ENCODE data around the gene GSG1L.

Gene GSG1L

DNA sequence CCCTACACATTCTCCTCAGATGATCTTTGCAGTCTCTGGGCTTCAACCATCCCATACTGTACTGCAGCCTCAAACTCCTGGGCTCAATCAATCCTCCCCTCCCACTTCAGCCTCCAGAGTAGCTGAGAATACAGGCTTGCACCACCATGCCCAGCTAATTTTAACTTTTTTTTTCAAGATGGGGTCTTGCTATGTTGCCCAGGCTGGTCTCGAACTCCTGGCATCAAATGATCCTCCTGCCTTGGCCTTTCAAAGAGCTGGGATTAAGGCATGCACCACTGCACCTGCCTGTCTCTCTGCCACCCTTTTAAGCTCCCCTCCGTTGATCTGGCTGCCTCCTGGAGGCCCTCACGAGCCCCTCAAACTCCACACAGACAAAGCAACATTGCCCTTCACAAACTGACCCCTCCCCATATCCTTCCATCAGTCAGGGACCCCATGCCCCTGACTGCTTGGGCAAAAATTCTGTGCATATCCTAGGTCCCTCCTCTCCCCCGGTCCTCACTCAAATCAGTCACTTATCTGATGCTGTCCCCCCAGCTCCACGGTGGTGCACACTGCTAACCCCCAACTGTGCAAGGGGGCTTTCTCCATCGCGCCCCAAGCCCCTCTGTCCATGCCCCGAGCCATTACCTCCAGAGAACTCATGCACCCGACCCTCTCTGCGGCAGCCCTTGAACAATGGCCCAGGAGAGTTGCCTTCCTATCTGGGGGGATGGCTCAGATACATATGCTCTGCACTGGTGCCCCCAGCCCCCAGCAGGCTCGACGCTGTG lies 260.7 kb downstream of the GSG1L start:
- Histone ChIP-seq H3K23ac (ENCODE audit: low read depth, low read length, poor library complexity) (no peak overlapping the region), H3K9ac (ENCODE audit: low read depth, low read length, poor library complexity) (no peak overlapping the region), H4K8ac (ENCODE audit: low read depth, low read length) (no peak overlapping the region), H3K4me3 (ENCODE audit: low read length in 2 of 2) (no peak overlapping the region), H3K27me3 (ENCODE audit: control insufficient read depth in 3 of 3, insufficient read depth in 3 of 3, low read depth in 1 of 3, low read length in 3 of 3) (peaks cover 0 to 17% (median 3%) of the 10 kb centered on the region in 3 experiments), H3K18ac (ENCODE audit: low read length) (no peak overlapping the region), H4K91ac (ENCODE audit: low read depth, low read length, poor library complexity) (no peak overlapping the region), H3K36me3 (replicated peaks in 1 of 2; ENCODE audit: control insufficient read depth in 2 of 2, insufficient read depth in 2 of 2, low read length in 2 of 2) (no peaks in the 10 kb centered on the region), H3K4me2 (ENCODE audit: insufficient read depth, low read length, poor library complexity, severe bottlenecking) (no peak overlapping the region), H3K9me3 (replicated peaks in 1 of 2; ENCODE audit: control insufficient read depth in 2 of 2, insufficient read depth in 1 of 2, low read depth in 1 of 2, low read length in 2 of 2) (no peaks in the 10 kb centered on the region), H3K4ac (ENCODE audit: low read length) (no peak overlapping the region), H3K14ac (ENCODE audit: low read length) (no peak overlapping the region), H2AK5ac (ENCODE audit: low read depth, low read length) (no peak overlapping the region), H2AFZ (ENCODE audit: low read length) (no peak overlapping the region), H2BK120ac (ENCODE audit: low read depth, low read length) (no peak overlapping the region), H2BK12ac (ENCODE audit: low read length) (no peak overlapping the region), H3K79me1 (ENCODE audit: low read depth, low read length) (no peaks in the 10 kb centered on the region), H3K27ac (replicated peaks; ENCODE audit: low read length) (no peak overlapping the region), H2BK15ac (ENCODE audit: low read length) (no peak overlapping the region), H3K4me1 (ENCODE audit: control insufficient read depth in 2 of 2, insufficient read depth in 1 of 2, low read depth in 1 of 2, low read length in 2 of 2) (peaks cover 0 to 2% of the 10 kb centered on the region in 2 donors), H2BK5ac (ENCODE audit: low read length) (no peak overlapping the region)
- no CpG with 5 or more reads among the region's 12 CpGs for WGBS, 2 donors (ENCODE audit: extremely low coverage in 2 of 2, insufficient read length in 2 of 2, insufficient replicate concordance in 1 of 2)
- no peak for DNase-seq (ENCODE audit: low spot score)

DNA sequence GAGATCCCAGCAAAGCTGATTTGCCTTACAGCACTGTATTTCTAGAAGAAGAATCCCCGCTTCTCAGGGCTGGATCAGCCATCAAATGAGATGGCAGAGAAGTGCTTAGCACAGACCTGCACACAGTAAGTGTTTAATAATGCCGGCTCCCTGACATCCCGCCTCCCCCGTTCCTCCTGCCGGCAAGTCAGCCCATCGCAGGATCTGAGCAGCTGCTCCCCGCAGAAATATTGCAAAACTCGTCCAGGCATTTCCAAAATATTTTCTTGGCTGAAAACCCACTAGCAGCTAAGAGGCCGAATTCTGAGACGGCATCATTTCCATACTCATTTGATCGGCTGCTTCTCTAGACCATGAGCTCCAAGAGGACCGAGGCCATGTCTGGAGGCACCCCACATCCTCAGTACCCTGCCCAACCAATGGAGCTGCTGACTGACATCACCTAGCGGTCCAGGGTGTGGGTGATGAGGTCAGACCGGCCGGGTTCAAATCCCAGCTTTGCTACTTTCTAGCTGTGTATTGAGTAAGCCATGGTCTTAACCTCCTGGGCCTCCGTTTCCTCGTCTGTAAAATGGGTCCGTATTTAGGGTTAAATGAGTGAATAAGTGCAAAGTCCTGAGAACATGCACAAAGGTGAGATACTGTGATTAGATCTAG lies 262.1 kb downstream of the GSG1L start:
- Histone ChIP-seq H2AK5ac (ENCODE audit: low read depth, low read length) (no peak overlapping the region), H3K27me3 (ENCODE audit: control insufficient read depth in 3 of 3, insufficient read depth in 3 of 3, low read depth in 1 of 3, low read length in 3 of 3) (peaks cover 0 to 11% (median 3%) of the 10 kb centered on the region in 3 experiments), H2BK120ac (ENCODE audit: low read depth, low read length) (no peak overlapping the region), H4K8ac (ENCODE audit: low read depth, low read length) (no peak overlapping the region), H3K4me2 (ENCODE audit: insufficient read depth, low read length, poor library complexity, severe bottlenecking) (no peak overlapping the region), H3K9me3 (replicated peaks in 1 of 2; ENCODE audit: control insufficient read depth in 2 of 2, insufficient read depth in 1 of 2, low read depth in 1 of 2, low read length in 2 of 2) (no peaks in the 10 kb centered on the region), H2BK12ac (ENCODE audit: low read length) (no peak overlapping the region), H3K14ac (ENCODE audit: low read length) (no peak overlapping the region), H2BK5ac (ENCODE audit: low read length) (no peak overlapping the region), H4K91ac (ENCODE audit: low read depth, low read length, poor library complexity) (no peak overlapping the region), H3K4ac (ENCODE audit: low read length) (no peak overlapping the region), H3K18ac (ENCODE audit: low read length) (no peak overlapping the region), H3K27ac (replicated peaks; ENCODE audit: low read length) (no peak overlapping the region), H3K4me1 (ENCODE audit: control insufficient read depth in 2 of 2, insufficient read depth in 1 of 2, low read depth in 1 of 2, low read length in 2 of 2) (peaks cover 0 to 2% of the 10 kb centered on the region in 2 donors), H3K4me3 (ENCODE audit: low read length in 2 of 2) (no peak overlapping the region), H2AFZ (ENCODE audit: low read length) (no peak overlapping the region), H3K79me1 (ENCODE audit: low read depth, low read length) (no peaks in the 10 kb centered on the region), H2BK15ac (ENCODE audit: low read length) (no peak overlapping the region), H3K36me3 (replicated peaks in 1 of 2; ENCODE audit: control insufficient read depth in 2 of 2, insufficient read depth in 2 of 2, low read length in 2 of 2) (no peaks in the 10 kb centered on the region), H3K23ac (ENCODE audit: low read depth, low read length, poor library complexity) (no peak overlapping the region), H3K9ac (ENCODE audit: low read depth, low read length, poor library complexity) (no peak overlapping the region)
- DNase-seq (ENCODE audit: low spot score) = no peak
- WGBS, 2 donors (ENCODE audit: extremely low coverage in 2 of 2, insufficient read length in 2 of 2, insufficient replicate concordance in 1 of 2) = no CpG with 5 or more reads among the region's 18 CpGs

DNA sequence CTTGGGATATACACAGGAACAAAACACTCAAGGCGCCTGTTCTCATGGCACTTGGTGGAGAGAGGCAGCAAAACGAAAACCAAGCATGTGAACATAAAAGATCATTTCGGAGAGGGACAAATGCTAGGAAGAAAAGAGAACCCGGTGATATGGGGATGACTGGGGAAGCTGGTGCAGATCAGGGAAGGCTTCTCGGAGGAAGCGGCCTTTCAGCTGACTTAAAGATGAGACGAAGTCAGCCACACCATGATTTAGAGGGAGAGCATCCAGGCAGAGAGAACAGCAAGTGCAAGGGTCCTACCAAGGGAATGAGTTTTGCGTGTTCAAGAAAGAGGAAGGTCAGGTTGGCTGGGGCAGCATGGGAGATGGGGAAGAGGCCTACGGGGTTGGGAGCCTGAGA lies 262.7 kb downstream of the GSG1L start:
- no peak overlapping the region for H2BK12ac ChIP-seq (ENCODE audit: low read length)
- H4K8ac ChIP-seq (ENCODE audit: low read depth, low read length) = no peak overlapping the region
- H3K9me3 ChIP-seq (replicated peaks in 1 of 2; ENCODE audit: control insufficient read depth in 2 of 2, insufficient read depth in 1 of 2, low read depth in 1 of 2, low read length in 2 of 2) = no peaks in the 10 kb centered on the region
- peak overlapping the region in 1 of 2 donors; percentile 48 for H3K4me3 ChIP-seq (ENCODE audit: low read length in 2 of 2)
- no peak overlapping the region for H2BK120ac ChIP-seq (ENCODE audit: low read depth, low read length)
- H3K18ac ChIP-seq (ENCODE audit: low read length) = no peak overlapping the region
- no peaks in the 10 kb centered on the region for H3K79me1 ChIP-seq (ENCODE audit: low read depth, low read length)
- H3K9ac ChIP-seq (ENCODE audit: low read depth, low read length, poor library complexity) = no peak overlapping the region
- no peak overlapping the region for H3K4ac ChIP-seq (ENCODE audit: low read length)
- WGBS, 2 donors (ENCODE audit: extremely low coverage in 2 of 2, insufficient read length in 2 of 2, insufficient replicate concordance in 1 of 2) = no CpG with 5 or more reads among the region's 9 CpGs
- no peak overlapping the region for H2AK5ac ChIP-seq (ENCODE audit: low read depth, low read length)
- DNase-seq (ENCODE audit: low spot score) = no peak
- no peak overlapping the region for H3K14ac ChIP-seq (ENCODE audit: low read length)
- no peak overlapping the region for H2BK5ac ChIP-seq (ENCODE audit: low read length)
- no peak overlapping the region for H3K23ac ChIP-seq (ENCODE audit: low read depth, low read length, poor library complexity)
- no peak overlapping the region for H3K27ac ChIP-seq (replicated peaks; ENCODE audit: low read length)
- H3K36me3 ChIP-seq (replicated peaks in 1 of 2; ENCODE audit: control insufficient read depth in 2 of 2, insufficient read depth in 2 of 2, low read length in 2 of 2) = no peaks in the 10 kb centered on the region
- no peak overlapping the region for H3K4me2 ChIP-seq (ENCODE audit: insufficient read depth, low read length, poor library complexity, severe bottlenecking)
- no peak overlapping the region for H4K91ac ChIP-seq (ENCODE audit: low read depth, low read length, poor library complexity)
- peaks cover 0 to 2% of the 10 kb centered on the region in 2 donors for H3K4me1 ChIP-seq (ENCODE audit: control insufficient read depth in 2 of 2, insufficient read depth in 1 of 2, low read depth in 1 of 2, low read length in 2 of 2)
- H3K27me3 ChIP-seq (ENCODE audit: control insufficient read depth in 3 of 3, insufficient read depth in 3 of 3, low read depth in 1 of 3, low read length in 3 of 3) = peaks cover 0 to 7% (median 3%) of the 10 kb centered on the region in 3 experiments
- H2BK15ac ChIP-seq (ENCODE audit: low read length) = no peak overlapping the region
- no peak overlapping the region for H2AFZ ChIP-seq (ENCODE audit: low read length)

DNA sequence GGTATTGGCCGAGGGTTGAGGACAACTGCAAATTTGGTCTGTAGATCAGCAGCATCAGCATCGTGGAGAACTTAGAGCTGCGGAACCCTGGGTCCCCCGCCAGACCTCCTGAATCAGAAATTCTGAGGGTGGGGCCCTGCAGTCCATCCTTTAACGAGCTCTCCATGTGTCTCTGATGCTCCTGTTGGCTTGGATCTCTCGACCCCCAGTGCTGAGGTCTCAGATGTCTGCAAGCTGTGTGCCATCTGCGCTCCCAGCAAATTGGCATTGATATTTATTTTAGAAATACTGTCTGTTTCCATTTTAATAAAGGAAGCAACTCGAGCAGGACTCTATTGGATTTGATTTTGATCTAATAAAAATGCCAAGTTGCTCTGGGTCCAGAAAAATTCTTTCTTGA lies 263.6 kb downstream of the GSG1L start:
- Histone ChIP-seq H3K18ac (ENCODE audit: low read length) (peak overlapping the region; percentile 48), H3K36me3 (replicated peaks in 1 of 2; ENCODE audit: control insufficient read depth in 2 of 2, insufficient read depth in 2 of 2, low read length in 2 of 2) (no peaks in the 10 kb centered on the region), H3K4me1 (ENCODE audit: control insufficient read depth in 2 of 2, insufficient read depth in 1 of 2, low read depth in 1 of 2, low read length in 2 of 2) (peaks cover 0 to 2% of the 10 kb centered on the region in 2 donors), H2BK5ac (ENCODE audit: low read length) (no peak overlapping the region), H2AK5ac (ENCODE audit: low read depth, low read length) (no peak overlapping the region), H4K91ac (ENCODE audit: low read depth, low read length, poor library complexity) (no peak overlapping the region), H3K4me3 (ENCODE audit: low read length in 2 of 2) (no peak overlapping the region), H3K79me1 (ENCODE audit: low read depth, low read length) (no peaks in the 10 kb centered on the region), H3K14ac (ENCODE audit: low read length) (no peak overlapping the region), H3K9ac (ENCODE audit: low read depth, low read length, poor library complexity) (no peak overlapping the region), H3K4me2 (ENCODE audit: insufficient read depth, low read length, poor library complexity, severe bottlenecking) (no peak overlapping the region), H3K23ac (ENCODE audit: low read depth, low read length, poor library complexity) (no peak overlapping the region), H3K27ac (replicated peaks; ENCODE audit: low read length) (no peak overlapping the region), H2AFZ (ENCODE audit: low read length) (no peak overlapping the region), H2BK15ac (ENCODE audit: low read length) (no peak overlapping the region), H2BK12ac (ENCODE audit: low read length) (no peak overlapping the region), H3K9me3 (replicated peaks in 1 of 2; ENCODE audit: control insufficient read depth in 2 of 2, insufficient read depth in 1 of 2, low read depth in 1 of 2, low read length in 2 of 2) (no peaks in the 10 kb centered on the region), H3K4ac (ENCODE audit: low read length) (no peak overlapping the region), H4K8ac (ENCODE audit: low read depth, low read length) (no peak overlapping the region), H2BK120ac (ENCODE audit: low read depth, low read length) (no peak overlapping the region), H3K27me3 (ENCODE audit: control insufficient read depth in 3 of 3, insufficient read depth in 3 of 3, low read depth in 1 of 3, low read length in 3 of 3) (peaks cover 0 to 7% (median 3%) of the 10 kb centered on the region in 3 experiments)
- DNase-seq (ENCODE audit: low spot score) = no peak
- WGBS, 2 donors (ENCODE audit: extremely low coverage in 2 of 2, insufficient read length in 2 of 2, insufficient replicate concordance in 1 of 2) = no CpG with 5 or more reads among the region's 8 CpGs
